ENCODE measurements around the gene MAPK12.

MAPK12 gene

GRCh38 chr22:50250555-50251476, 10.7 kb downstream of the MAPK12 start, which contains the start of gene HDAC10:
Gene HDAC10 (minus strand): TSS chr22:50251265. CDS start chr22:50251032, 233 bp downstream.
- peak; percentile 92 for DNase-seq (ENCODE audit: low read depth)
- TF ChIP-seq, protein P1, sequence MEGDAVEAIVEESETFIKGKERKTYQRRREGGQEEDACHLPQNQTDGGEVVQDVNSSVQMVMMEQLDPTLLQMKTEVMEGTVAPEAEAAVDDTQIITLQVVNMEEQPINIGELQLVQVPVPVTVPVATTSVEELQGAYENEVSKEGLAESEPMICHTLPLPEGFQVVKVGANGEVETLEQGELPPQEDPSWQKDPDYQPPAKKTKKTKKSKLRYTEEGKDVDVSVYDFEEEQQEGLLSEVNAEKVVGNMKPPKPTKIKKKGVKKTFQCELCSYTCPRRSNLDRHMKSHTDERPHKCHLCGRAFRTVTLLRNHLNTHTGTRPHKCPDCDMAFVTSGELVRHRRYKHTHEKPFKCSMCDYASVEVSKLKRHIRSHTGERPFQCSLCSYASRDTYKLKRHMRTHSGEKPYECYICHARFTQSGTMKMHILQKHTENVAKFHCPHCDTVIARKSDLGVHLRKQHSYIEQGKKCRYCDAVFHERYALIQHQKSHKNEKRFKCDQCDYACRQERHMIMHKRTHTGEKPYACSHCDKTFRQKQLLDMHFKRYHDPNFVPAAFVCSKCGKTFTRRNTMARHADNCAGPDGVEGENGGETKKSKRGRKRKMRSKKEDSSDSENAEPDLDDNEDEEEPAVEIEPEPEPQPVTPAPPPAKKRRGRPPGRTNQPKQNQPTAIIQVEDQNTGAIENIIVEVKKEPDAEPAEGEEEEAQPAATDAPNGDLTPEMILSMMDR (IDR thresholded peaks at IDR 0.05; ENCODE audit: insufficient read depth, low read depth, low read length, missing control alignments): no peak
- peak within 1 kb of the TSS; percentile 96 for H3K4me3 ChIP-seq (ENCODE audit: low read depth, low read length)

DNA sequence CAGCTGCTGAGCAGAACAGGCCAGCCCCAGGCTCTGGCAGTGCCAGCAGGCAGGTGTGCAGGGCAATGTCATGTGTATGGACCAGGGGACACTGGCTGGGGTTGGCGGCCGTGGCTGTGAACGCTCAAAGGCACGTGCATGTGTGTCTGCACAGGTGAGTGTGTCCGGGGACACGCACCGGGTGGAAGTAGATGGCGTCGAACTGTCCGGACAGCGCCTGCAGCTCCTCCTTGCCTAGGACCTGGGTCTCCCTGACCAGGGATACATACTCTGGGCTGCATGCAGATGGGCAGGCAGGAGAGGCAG, 11.3 kb downstream of the MAPK12 start:
- H3K4me3 ChIP-seq (ENCODE audit: low read depth, low read length): peak overlapping the region; percentile 96
- TF ChIP-seq, protein P1 (IDR thresholded peaks at IDR 0.05; ENCODE audit: insufficient read depth, low read depth, low read length, missing control alignments): no peak
- DNase-seq (ENCODE audit: low read depth): no peak

- TF ChIP-seq, protein P1 (IDR thresholded peaks at IDR 0.05; ENCODE audit: insufficient read depth, low read depth, low read length, missing control alignments): no peak
- no peak for DNase-seq (ENCODE audit: low read depth)
- peak overlapping the region; percentile 96 for H3K4me3 ChIP-seq (ENCODE audit: low read depth, low read length)
These were observed 11.9 kb downstream of the MAPK12 start for GRCh38 chr22:50249341-50250248.

- no peak overlapping the region for H3K4me3 ChIP-seq (ENCODE audit: low read depth, low read length)
- TF ChIP-seq, protein P1 (IDR thresholded peaks at IDR 0.05; ENCODE audit: insufficient read depth, low read depth, low read length, missing control alignments): no peak
- no peak for DNase-seq (ENCODE audit: low read depth)
These were observed 13.0 kb downstream of the MAPK12 start for GRCh38 chr22:50248196-50249081.

- peak; percentile 86 for DNase-seq (ENCODE audit: low read depth)
- TF ChIP-seq, protein P1 (IDR thresholded peaks at IDR 0.05; ENCODE audit: insufficient read depth, low read depth, low read length, missing control alignments): no peak
- H3K4me3 ChIP-seq (ENCODE audit: low read depth, low read length): no peak overlapping the region
These were observed 13.7 kb downstream of the MAPK12 start for GRCh38 chr22:50247748-50248147.

Data from GM12865 (cell line).